HCT116 (cell line): ENCODE results near the gene PDZRN4. TPM values are rescaled to one million over a fixed set of nuclear protein-coding genes. Genes with fewer than 3 reads are reported as not detected.

Experiments
- ATAC-seq: fragments of 200-7000 bp; cut with Tn5 transposase; 2 replicates; pipeline ENCODE4 v1.9.1; 2020; ENCODE audit warnings: mild to moderate bottlenecking, moderate library complexity
- BruUV-seq: library from RNA; stranded (reverse); fragments of 400-500 nt; replicated peaks from 2 replicates; lab custom pipeline; 2021; lab: Mats Ljungman, UMichigan
- CTCF ChIA-PET: fragments of 300-600 bp; sonication (Branson Sonifier 250); formaldehyde crosslinking; loops from one replicate; lab custom pipeline; 2021; ENCODE audit warnings: antibody characterized with exemption; lab: Charles Lee
- POLR2A ChIA-PET: fragments of 300-600, 350-600 bp; sonication (Branson Sonifier 250); formaldehyde crosslinking; loops from one replicate; lab custom pipeline; 2021; ENCODE audit warnings: antibody characterized with exemption; lab: Charles Lee
- RAD21 ChIA-PET, 2 experiments: fragments of 300-600 bp; sonication (Branson Sonifier 250); formaldehyde crosslinking; loops; one replicate each; lab custom pipeline; 2023; ENCODE audit warnings: low total read pairs in 2 of 2; ENCODE audit not compliant: uncharacterized antibody in 2 of 2, unreplicated experiment in 2 of 2, low non-redundant PET in 1 of 2; lab: Charles Lee
- DNase-seq: peaks from one replicate; pipeline ENCODE4 v3.0.0-alpha.2; 2010; ENCODE audit warnings: low read depth, low spot score
- H2AFZ ChIP-seq: fragments of 200-600 bp; shearing (Covaris generic), sonication (generic); 2 replicates; pipeline ENCODE4 v1.6.1; 2017; ENCODE audit warnings: low read depth, mixed run types, mixed read lengths, antibody characterized with exemption, low read length; ENCODE audit not compliant: poor library complexity, severe bottlenecking
- H3K27ac ChIP-seq: 2 replicates; pipeline ENCODE4 v1.5.1; 2012; ENCODE audit warnings: low read depth, low read length
- H3K27me3 ChIP-seq: fragments of 200-600 bp; sonication (generic); 2 replicates; pipeline ENCODE4 v1.6.1; 2016; ENCODE audit warnings: mixed run types, low read length, mixed read lengths; ENCODE audit not compliant: insufficient read depth
- H3K36me3 ChIP-seq, 2 experiments: fragments of 200-500 bp in 1 of 2; fragments of 200-600 bp in 1 of 2; sonication (Bioruptor generic) in 1 of 2; sonication (generic) in 1 of 2; 2 replicates each; pipeline versions ENCODE4 v1.5.1 to v1.6.1; 2014 to 2016; ENCODE audit warnings: low read length in 2 of 2, inconsistent platforms in 1 of 2, mixed read lengths in 1 of 2, mixed run types in 1 of 2; ENCODE audit not compliant: insufficient read depth in 2 of 2, control insufficient read depth in 1 of 2
- H3K4me1 ChIP-seq, 2 experiments: fragments of 200-600 bp in 1 of 2; sonication (generic) in 1 of 2; 2 replicates each; pipeline versions ENCODE4 v1.5.1 to v1.6.1; 2012 to 2017; ENCODE audit warnings: low read length in 2 of 2, inconsistent platforms in 1 of 2, mild to moderate bottlenecking in 1 of 2, mixed read lengths in 1 of 2, mixed run types in 1 of 2, moderate library complexity in 1 of 2; ENCODE audit not compliant: insufficient read depth in 2 of 2, control insufficient read depth in 1 of 2
- H3K4me2 ChIP-seq: fragments of 200-600 bp; sonication (generic); 2 replicates; pipeline ENCODE4 v1.6.1; 2017; ENCODE audit warnings: mixed run types, low read length, mixed read lengths
- H3K4me3 ChIP-seq, 2 experiments: fragments of 200-600 bp in 1 of 2; sonication (generic) in 1 of 2; replicated peaks in 1 of 2; 2 replicates each; pipeline ENCODE4 v1.5.1; 2011 to 2016; ENCODE audit warnings: low read length in 2 of 2, control low read depth in 1 of 2, low read depth in 1 of 2, mild to moderate bottlenecking in 1 of 2, mixed read lengths in 1 of 2, mixed run types in 1 of 2
- H3K79me2 ChIP-seq: fragments of 200-600 bp; sonication (generic); 2 replicates; pipeline ENCODE4 v1.6.1; 2017; ENCODE audit warnings: mild to moderate bottlenecking, mixed run types, low read length, moderate library complexity, mixed read lengths; ENCODE audit not compliant: insufficient read depth
- H3K9ac ChIP-seq: fragments of 200-600 bp; sonication (generic); 2 replicates; pipeline ENCODE4 v1.6.1; 2016; ENCODE audit warnings: low read length, mixed read lengths
- H3K9me2 ChIP-seq: fragments of 200-600 bp; sonication (generic), shearing (Covaris generic); 2 replicates; pipeline ENCODE4 v1.6.1; 2017; ENCODE audit warnings: mixed run types, mild to moderate bottlenecking, moderate library complexity; ENCODE audit not compliant: insufficient read depth
- H3K9me3 ChIP-seq, 2 experiments: fragments of 200-500 bp in 1 of 2; fragments of 200-600 bp in 1 of 2; sonication (Bioruptor generic) in 1 of 2; sonication (generic) in 1 of 2; 2 replicates each; pipeline ENCODE4 v1.6.1; 2014 to 2017; ENCODE audit warnings: low read length in 2 of 2, mixed read lengths in 2 of 2, inconsistent platforms in 1 of 2, low read depth in 1 of 2, mild to moderate bottlenecking in 1 of 2, mixed run types in 1 of 2, moderate library complexity in 1 of 2; ENCODE audit not compliant: control insufficient read depth in 1 of 2, insufficient read depth in 1 of 2
- H4K20me1 ChIP-seq: fragments of 200-600 bp; sonication (generic), shearing (Covaris generic); 2 replicates; pipeline ENCODE4 v1.6.1; 2017; ENCODE audit warnings: mixed run types, mild to moderate bottlenecking, moderate library complexity; ENCODE audit not compliant: insufficient read depth
- ATF3 ChIP-seq: IDR thresholded peaks from 2 replicates; pipeline ENCODE4 v1.6.1; 2012
- CBX3 ChIP-seq: IDR thresholded peaks from 2 replicates; pipeline ENCODE4 v1.6.1; 2012; ENCODE audit warnings: low read depth
- CEBPB ChIP-seq: IDR thresholded peaks from 2 replicates; pipeline ENCODE4 v1.6.1; 2012; ENCODE audit warnings: low read depth
- EGR1 ChIP-seq: IDR thresholded peaks from 2 replicates; pipeline ENCODE4 v1.6.1; 2012; ENCODE audit warnings: low read depth
- FOSL1 ChIP-seq: IDR thresholded peaks from 2 replicates; pipeline ENCODE4 v1.6.1; 2012; ENCODE audit warnings: low read depth
- JUND ChIP-seq: IDR thresholded peaks from 2 replicates; pipeline ENCODE4 v1.6.1; 2012
- MAX ChIP-seq: IDR thresholded peaks from 2 replicates; pipeline ENCODE4 v1.6.1; 2012
- POLR2A ChIP-seq: IDR thresholded peaks from 2 replicates; pipeline ENCODE4 v1.7.0; 2011; ENCODE audit warnings: borderline replicate concordance; ENCODE audit not compliant: insufficient read depth, insufficient read length; ENCODE audit errors: extremely low read depth
- RAD21 ChIP-seq: IDR thresholded peaks from 2 replicates; pipeline ENCODE4 v1.6.1; 2012; ENCODE audit warnings: low read depth, mild to moderate bottlenecking
- SIN3A ChIP-seq: IDR thresholded peaks from 2 replicates; pipeline ENCODE4 v1.6.1; 2012; ENCODE audit warnings: low read depth
- SRF ChIP-seq: IDR thresholded peaks from 2 replicates; pipeline ENCODE4 v1.6.1; 2012; ENCODE audit warnings: low read depth
- TCF7L2 ChIP-seq: IDR thresholded peaks from 2 replicates; pipeline ENCODE4 v1.7.0; 2011; ENCODE audit warnings: borderline replicate concordance, inconsistent platforms; ENCODE audit not compliant: insufficient read depth, insufficient read length; ENCODE audit errors: extremely low read depth
- ZFX ChIP-seq: fragments of 450-650 bp; IDR thresholded peaks from 2 replicates; pipeline ENCODE4 v1.6.1; 2017
- ZNF274 ChIP-seq: fragments of 200-500 bp; sonication (Bioruptor generic); IDR thresholded peaks from 2 replicates; pipeline ENCODE4 v1.6.1; 2014; ENCODE audit warnings: mild to moderate bottlenecking, low read depth, low read length, inconsistent platforms
- intact Hi-C: fragments of 100-400 bp; cut with micrococcal nuclease; formaldehyde crosslinking; loops from 2 replicates; pipeline ENCODE4 v1.10.0; 2022
- total RNA-seq: library from RNA; stranded (reverse); gene quantifications from one replicate; pipeline ENCODE4 v1.2.1, GENCODE V29; 2021; ENCODE audit not compliant: unreplicated experiment

The PDZRN4 gene
- total RNA-seq, 1 experiment from 2014 or later, result not detected

DNA sequence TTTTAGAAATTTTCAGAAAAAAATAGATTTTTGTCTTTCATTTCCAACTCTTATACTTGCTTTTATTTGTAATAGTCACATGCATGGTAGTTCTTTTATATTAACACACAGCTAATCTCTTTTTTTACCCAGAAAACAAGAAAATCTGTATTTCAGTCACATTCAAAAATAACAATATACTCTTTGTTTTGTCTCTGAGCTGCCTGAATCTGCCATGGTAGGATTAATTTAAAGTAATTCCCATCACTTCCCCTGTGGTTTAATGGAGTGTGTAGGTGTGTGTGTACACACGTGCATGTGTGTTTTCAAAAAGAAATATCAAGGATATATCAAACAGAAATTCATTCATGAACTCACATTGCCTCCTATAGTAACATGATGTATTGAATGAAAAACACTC, 42.6 kb downstream of the PDZRN4 start:
- no peak overlapping the region for H3K4me2 ChIP-seq
- no TSS peak for BruUV-seq

GRCh38 chr12:41234692-41235091, 46.6 kb downstream of the PDZRN4 start:
- Histone ChIP-seq H3K27ac (no peak overlapping the region), H3K9ac (no peak overlapping the region), H3K9me3 (no peaks in the 10 kb centered on the region), H4K20me1 (no peaks in the 10 kb centered on the region), H3K9me2 (no peaks in the 10 kb centered on the region), H3K79me2 (no peaks in the 10 kb centered on the region), H3K4me2 (no peak overlapping the region), H3K4me1 (no peaks in the 10 kb centered on the region), H2AFZ (no peak overlapping the region), H3K27me3 (no peaks in the 10 kb centered on the region), H3K36me3 (no peaks in the 10 kb centered on the region), H3K4me3 (no peak overlapping the region)
- ChIA-PET POLR2A (no interaction called here), RAD21 (no interaction called here), CTCF (no interaction called here)
- no TSS peak for BruUV-seq
- no peak for TF ChIP-seq CBX3
- TF ChIP-seq SRF, result no peak
- TF ChIP-seq POLR2A, result no peak
- TF ChIP-seq ATF3, result no peak
- no peak for TF ChIP-seq ZFX
- no peak for TF ChIP-seq RAD21
- no peak for TF ChIP-seq ZNF274
- intact Hi-C loops, result no loop called here
- no peak for DNase-seq
- ATAC-seq, result no peak

More for the DNA sequence above, 42.6 kb downstream of the PDZRN4 start:
- no peaks in the 10 kb centered on the region for H4K20me1 ChIP-seq
- H2AFZ ChIP-seq, result no peak overlapping the region
- no peaks in the 10 kb centered on the region for H3K27me3 ChIP-seq
- ATAC-seq (no peak), DNase-seq (no peak)
- no peaks in the 10 kb centered on the region for H3K9me3 ChIP-seq
- no peaks in the 10 kb centered on the region for H3K79me2 ChIP-seq
- no peak overlapping the region for H3K4me3 ChIP-seq
- TF ChIP-seq EGR1, result no peak
- no peak for TF ChIP-seq ATF3
- TF ChIP-seq ZNF274, result no peak
- TF ChIP-seq ZFX, result no peak
- no peak for TF ChIP-seq MAX
- no peak for TF ChIP-seq CEBPB
- TF ChIP-seq POLR2A, result no peak
- TF ChIP-seq SRF, result no peak
- no peak for TF ChIP-seq RAD21
- TF ChIP-seq FOSL1, result no peak
- TF ChIP-seq CBX3, result no peak
- TF ChIP-seq SIN3A, result no peak
- no peak for TF ChIP-seq JUND
- no peak for TF ChIP-seq TCF7L2
- TF ChIP-seq, all 23 proteins: peak for 0
- Histone ChIP-seq H3K27ac (no peak overlapping the region), H3K9ac (no peak overlapping the region), H3K4me1 (no peaks in the 10 kb centered on the region), H3K9me2 (no peaks in the 10 kb centered on the region), H3K36me3 (no peaks in the 10 kb centered on the region)
- intact Hi-C loops, result no loop called here
- ChIA-PET CTCF (no interaction called here), RAD21 (no interaction called here), POLR2A (no interaction called here)
